ENCODE results near the gene KRTAP5-7.
"Not testable (repeated sequence)": the region's sequence is repeated elsewhere in the genome, so short reads cannot be mapped to it uniquely, and the experiment has no call there.

KRTAP5-7 gene

DNA sequence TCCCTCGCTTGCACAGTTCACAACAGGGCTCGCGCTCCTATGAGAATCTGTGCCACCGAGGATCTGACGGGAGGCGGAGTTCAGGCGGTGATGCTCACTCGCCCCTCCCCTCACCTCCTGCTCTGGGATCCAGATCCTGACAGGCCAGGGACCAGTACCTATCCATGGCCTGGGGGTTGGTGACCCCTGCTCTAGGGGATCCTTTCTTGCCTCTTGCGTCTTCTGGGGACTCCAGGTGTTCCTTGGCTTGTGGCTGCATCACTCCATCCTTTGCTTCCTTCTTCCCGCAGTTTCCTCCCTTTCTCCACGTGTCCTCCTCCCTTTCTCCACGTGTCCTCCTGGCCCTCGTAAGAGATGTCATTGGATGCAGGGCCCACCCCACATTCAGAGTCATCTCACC lies 30.6 kb upstream of the KRTAP5-7 start:
- DNase-seq: no peak

DNA sequence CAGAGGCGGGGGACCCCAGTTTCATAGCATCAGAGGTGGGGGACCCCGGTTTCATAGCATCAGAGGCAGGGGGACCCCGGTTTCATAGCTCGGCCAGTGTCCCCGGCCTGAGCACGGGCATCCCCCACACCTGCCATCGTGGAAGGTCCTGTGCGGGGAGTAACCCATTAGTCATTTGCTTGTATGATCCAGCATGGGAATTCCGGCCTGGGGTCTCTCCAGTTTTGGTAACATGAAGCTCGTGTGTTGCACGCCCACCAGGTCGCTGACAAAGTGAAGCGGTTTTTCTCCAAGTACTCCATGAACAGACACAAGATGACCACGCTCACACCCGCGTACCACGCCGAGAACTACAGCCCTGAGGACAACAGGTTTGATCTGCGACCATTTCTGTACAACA lies 29.0 kb upstream of the KRTAP5-7 start:
- no peak for DNase-seq

DNA sequence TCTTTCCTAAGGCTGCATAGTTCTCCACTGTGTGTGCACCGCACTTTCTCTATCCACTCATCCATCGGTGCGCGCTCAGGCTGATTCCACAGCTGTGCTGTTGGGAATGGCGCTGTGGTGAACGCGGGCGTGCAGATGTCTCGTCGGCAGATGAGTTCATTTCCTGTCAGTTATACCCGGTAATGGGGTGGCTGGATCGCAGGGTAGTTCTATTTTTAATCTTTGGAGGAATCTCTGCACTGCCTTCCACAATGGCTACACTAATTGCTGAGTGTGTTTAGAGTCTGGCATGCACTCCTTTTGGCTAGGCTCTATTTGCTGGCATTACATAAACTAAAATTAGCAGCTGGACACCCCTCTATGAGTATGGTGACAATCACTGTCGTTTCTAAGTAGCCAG lies 27.9 kb upstream of the KRTAP5-7 start:
- no peak for DNase-seq

DNA sequence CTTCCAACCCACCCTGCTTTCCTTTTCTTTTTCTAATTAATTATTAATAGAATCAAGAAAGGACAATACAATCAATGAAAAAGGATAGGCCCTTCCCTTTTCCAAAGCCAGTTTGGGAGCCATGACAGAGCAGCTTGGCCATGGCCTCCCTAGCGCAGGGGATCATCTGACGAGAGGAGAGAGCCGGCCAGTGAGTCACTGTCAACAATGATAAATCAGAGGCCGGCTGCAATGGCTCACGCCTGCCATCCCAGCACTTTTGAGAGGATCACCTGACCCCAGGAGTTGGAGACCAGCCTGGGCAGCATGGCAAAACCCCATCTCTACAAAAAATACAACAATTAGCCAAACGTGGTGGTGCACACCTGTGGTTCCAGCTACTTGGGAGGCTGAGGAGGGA lies 27.5 kb upstream of the KRTAP5-7 start:
- no peak for DNase-seq

DNA sequence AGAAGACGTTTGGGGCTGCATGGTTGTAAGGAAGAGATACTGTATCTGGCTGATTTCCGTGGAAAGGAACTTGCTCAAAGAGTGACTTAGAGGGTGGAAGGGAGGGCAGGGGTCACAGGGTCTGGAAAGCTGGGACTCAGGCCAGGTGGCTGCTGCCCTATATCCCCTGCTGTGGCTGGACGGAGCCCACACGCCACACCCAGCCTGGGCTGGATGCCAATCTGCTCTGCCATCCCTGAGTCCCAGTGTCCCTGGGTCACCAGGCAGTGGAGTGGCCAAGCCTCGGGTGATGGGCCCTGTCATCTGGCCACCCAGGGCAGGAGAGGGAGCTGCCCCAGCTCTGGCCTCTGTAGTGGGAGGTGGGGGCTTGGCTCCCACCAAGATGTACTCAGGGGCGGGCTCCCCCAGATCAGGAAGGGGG lies 26.5 kb upstream of the KRTAP5-7 start:
- DNase-seq: no peak

DNA sequence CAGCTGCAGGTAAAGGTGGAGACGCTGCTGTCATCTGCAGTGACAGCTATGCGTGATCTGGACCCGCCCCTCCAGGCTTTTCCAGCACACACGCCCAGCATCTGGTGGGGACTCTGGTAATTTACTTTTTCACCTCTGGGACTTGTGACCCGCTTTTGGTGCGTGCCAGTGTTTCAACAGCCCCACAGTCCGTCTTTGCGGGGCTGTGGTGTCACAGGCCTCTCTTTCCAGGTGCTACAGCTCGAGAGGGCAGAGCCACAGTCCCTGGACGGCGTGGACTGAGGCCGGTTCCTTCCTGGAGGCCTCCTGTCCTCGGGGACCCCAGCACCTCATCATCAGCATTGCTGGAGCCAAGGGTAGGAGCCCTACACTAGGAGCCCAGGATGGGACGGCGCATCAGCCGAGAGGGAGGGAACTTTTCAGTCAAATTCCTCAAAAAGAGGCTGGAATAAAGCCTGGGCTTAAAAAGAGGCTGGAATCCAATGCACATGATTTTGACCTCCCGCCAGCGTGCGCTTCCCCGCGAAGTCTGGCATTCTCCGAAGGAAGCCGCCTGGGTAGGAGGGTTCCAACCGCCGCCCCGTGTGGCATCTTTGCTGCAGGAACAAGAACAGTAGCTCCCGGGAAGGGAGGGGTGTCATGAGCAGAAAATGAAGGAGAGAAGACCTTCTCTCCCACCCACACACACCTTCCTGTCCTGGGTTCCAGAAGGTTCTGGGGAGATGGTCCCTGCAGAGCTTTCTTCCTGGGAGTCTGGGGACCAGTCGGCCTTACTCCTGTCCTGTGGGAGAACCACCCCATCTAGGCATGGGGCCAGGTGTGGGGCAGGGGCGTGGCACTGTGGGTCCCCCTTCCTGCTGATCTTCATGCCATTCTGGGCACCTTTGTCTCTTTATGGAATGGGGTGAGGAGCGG lies 25.7 kb upstream of the KRTAP5-7 start:
- no peak for DNase-seq

DNA sequence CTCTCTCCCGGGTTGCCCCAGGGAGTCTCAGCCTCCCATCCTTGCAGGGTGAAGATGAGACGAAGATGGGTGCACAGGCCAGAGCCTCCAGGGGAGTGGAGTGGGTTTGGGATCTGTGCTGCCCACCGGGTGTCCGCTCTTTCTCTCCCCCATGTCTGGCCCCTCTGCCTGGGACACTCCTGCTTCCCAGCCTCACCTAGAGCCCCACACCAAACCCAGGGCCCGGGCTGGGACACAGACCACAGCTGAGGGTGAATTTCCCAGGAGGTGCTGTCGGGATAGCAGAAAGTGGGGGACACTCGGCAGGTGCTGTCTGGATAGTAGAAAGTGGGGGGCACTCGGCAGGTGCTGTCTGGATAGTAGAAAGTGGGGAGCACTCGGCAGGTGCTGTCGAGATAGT lies 25.0 kb upstream of the KRTAP5-7 start:
- DNase-seq: no peak

DNA sequence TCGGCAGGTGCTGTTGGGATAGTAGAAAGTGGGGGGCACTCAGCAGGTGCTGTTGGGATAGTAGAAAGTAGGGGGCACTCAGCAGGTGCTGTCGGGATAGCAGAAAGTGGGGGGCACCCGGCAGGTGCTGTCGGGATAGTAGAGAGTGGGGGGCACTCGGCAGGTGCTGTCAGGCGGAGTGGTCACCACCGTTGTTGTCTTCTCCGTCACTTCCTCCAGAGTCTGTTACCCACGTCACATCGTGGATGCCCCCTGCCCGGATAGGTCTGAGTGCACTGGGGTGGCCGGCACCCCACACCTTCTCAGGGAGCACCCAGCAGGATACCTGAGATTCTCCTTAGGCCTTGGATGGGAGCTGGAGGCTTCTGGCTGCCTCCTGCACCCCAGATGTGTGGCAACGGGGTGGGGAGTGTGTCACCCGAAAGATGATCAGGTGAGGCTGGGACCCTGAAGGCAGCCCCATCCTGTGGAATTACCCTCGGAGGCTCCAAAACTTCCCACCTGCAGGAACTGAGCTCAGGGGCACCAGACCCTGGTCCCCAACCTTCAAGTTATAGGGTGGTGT lies 24.1 kb upstream of the KRTAP5-7 start:
- DNase-seq: no peak

DNA sequence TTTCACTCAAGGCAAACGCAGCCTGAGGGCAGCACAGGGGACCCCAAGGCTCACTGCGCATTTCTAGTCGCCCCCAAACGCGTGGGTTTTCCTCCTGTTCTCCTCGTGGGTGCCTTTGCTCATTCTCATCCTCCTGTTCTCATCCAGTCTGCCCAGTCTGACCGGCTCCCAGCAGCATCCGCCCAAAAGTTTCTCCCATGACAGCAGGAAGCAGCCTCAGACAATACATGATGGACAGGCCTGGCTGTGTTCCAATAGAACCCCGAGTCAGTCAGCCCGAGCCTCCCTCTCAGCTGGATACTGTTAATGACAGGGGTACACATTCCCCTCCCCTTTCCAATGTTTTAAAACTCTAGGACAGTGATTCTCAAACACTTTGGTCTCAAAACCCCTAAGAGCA lies 22.5 kb upstream of the KRTAP5-7 start:
- no peak for DNase-seq

DNA sequence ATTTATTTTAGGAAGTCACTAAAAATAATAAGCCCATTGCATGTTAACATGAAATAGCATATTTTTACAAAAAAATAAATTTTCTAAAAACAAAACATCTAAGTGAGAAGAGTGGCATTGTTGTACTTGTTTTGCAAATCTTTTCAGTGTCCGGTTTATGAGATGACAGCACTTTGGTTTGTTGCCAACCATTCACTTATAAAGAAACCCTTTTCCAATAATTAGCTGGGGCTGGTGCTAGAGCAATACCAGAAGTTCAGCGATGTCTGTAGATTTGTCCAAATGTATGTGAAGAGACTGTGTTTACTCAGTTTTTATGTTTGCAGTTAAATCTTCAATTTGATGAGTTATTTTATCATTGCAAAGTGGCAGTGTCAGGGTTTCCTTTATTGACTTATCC lies 22.1 kb upstream of the KRTAP5-7 start:
- no peak for DNase-seq

DNA sequence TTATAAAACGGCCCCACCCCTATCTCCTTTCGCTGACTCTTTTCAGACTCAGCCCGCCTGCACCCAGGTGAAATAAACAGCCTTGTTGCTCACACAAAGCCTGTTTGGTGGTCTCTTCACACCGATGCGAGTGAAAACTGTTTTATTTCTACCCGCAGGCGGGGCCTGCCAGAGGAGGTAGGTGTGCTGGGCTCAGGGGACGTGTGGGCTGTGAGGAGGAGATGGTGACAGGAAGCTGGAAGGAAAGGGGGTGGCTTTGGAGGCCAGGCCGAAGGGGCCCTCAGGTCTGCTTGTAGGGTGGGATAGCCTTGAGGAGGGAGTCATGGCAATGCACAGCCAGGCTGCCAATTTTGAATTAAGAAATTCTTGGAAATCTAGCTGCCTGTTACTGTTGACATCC lies 21.3 kb upstream of the KRTAP5-7 start:
- DNase-seq: no peak

DNA sequence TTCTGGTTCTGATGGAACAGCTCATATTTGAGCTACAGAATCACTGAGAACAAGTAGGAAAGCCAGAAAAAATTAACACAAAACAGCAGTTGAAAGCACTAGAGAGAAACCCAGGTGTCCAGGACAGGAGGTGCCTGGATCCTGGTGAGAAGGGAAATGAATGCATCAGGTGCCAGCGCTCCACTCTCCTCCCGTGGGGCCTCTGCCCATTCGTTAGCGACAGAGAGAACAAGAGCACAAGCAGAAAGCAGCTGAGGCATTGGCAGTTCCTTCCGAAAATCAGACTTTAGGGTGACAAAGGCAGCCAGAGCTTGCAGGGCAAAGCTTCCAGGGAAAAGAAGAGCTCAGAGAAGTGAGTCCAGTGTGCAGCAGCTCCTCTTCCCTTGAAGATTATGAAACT lies 20.0 kb upstream of the KRTAP5-7 start:
- no peak for DNase-seq

DNA sequence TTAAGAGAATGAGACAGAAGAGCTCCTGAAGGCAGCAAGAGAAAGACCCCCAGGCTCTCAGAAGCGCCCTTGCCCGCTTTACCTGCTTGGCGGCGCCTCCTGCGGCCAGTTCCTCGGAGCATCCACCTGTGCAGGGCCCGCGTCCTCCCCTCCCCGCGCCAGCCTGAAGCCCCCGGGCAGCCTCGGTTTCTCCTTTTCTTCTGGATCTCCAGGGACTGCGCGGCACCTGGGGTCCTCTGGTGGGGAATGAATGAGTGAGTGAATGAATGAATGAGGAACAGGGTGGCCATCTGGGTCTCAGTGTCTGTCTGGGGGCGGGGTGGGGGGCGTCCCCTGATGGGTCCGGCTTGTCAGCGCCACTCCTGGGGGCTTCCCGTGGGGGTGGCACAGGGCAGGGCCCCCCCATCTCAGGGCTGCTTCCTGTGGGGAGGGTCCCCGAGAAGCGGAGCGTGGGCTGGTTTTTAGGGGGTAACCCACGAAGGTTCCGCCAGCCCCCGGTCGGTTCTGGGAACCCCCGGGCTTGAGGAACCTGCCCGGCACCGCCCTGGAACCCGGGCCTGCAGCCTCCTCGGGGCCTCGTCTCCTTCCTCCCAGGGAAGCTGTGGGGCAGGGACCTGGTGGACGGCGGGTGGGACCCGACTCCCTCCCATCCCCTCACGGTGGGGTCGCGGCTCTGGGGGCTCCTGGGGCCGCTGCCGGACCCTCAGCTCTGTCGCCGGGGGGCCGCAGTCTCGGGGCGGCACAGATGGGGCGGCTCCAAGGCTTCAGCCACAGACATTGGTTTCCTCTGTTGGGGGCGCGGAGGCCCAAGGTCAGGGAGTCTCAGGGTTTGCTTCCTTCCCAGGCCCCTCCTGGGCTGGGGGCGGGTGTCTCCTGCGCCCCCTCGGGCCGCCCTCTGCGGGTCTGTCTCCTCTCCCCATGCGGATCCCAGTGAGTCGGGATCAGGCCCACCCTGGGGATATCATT lies 8.3 kb upstream of the KRTAP5-7 start:
- DNase-seq: no peak

DNA sequence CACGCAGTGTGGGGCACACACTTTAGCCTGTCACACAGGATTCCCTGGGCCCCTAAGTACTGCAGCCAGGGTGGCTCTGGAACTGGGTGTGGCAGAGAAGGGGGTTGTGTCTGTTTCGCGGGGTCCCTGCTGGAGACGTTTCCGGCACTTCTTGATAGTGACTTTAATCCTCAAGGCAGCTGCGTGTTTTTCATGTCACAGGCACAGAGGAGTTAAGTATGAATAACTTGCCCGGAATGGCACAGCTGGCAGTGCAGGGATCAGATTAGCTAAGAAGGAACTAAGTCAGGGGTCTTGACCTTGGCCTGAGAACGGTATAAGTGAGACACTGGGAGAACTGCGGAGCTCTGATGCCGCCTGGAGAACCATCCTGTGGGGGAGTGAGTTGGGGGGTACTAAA lies 7.5 kb upstream of the KRTAP5-7 start:
- no peak for DNase-seq

DNA sequence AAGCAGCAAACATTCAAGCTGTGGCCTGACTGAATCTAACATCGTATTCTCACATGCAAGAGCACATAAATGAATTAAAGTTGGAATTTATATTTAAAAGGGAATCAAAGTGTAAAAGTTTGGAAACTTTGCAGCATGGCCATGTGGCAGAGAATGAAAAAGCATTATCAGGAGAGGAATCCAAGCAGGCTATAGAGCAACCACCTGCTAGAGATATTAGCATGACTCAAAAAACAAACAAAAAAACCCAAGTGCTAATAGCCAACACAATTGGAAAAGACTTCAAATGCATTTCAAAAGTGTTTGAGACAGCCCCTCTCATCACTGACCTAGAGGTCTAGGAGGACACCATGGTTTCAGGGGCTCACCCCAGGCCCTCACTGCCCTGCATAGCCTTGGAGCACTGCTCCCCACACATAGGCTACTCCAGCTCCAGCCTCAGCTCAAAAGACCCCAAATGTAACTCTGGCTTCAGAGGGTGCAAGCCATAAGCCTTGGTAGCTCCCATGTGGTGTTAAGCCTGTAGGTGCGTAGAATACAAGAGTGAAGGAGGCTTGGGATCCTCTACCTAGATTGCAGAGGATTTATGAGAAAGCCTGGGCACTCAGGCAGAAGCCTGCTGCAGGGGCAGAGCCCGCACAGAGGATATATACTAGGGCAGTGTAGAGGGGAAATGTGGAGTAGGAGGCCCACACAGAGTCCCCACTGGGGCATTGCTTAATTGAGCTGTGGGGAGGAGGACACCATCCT lies 1.7 kb upstream of the KRTAP5-7 start:
- DNase-seq: no peak

DNA sequence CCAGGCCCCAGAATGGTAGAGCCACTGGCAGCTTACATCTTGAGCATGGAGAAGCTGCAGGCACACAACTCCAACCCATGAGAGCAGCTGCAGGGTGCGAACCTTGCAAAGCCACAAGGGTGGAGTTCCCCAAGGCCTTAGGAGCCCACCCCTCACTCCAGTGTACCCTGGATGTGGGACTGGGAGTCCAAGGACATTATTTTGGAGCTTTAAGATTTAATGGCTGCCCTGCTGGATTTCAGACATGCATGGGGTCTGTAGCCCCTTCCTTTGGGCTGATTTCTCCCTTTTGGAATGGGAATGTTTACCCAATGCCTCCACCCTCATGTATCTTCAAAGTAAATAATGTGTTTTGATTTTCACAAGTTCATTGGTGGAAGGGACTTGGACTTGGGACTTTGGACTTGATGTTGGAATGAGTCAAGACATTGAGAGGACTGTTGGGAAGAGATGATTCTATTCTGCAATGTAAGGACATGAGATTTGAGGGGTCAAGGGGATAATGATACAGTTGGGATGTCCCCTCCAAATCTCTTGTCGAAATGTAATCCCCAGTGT lies 1.1 kb upstream of the KRTAP5-7 start:
- no peak for DNase-seq

DNA sequence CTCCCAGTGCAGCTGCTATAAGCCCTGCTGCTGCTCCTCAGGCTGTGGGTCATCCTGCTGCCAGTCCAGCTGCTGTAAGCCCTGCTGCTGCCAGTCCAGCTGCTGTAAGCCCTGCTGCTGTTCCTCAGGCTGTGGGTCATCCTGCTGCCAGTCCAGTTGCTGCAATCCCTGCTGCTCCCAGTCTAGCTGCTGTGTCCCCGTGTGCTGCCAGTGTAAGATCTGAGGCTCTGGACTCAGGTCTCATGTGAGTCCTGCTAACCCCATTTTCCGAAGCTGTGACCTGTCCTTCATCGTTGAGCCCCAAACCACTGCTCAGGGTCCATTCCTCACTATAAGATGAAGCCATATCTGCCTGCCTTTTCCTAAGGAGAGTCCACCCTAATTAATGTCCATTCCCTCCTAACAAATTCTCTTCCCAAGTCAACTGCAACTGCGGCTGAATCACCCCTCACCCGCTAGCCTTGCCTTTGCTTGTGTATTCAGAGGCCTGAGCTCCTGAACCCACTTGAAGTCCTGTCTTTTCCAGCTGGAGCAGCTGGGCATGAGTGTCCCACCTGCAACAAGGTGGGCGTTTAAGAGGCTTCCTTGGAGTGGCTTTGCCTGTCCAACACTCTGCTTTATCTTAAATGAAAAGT lies 626 bp downstream of the KRTAP5-7 start:
- DNase-seq: no peak

DNA sequence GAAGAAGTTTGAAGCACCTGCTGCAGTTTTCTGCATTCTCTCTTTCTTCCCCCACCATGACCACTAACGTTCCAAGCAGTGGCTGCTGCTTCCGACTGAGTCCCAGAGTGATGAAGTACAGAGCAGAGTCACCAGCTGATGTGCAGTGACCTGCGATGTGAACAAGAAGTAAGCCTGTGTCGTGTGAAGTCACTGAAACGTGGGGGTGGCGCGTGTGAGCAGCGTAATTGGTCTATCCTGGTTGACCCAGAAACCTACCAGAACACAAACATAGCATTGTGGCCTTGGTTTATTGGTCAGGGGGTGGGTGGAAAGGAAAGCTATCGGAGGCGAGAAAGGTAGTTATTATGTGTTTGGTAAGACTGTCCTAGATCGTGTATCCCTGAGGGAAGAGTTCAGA lies 3.5 kb downstream of the KRTAP5-7 start:
- DNase-seq: no peak

DNA sequence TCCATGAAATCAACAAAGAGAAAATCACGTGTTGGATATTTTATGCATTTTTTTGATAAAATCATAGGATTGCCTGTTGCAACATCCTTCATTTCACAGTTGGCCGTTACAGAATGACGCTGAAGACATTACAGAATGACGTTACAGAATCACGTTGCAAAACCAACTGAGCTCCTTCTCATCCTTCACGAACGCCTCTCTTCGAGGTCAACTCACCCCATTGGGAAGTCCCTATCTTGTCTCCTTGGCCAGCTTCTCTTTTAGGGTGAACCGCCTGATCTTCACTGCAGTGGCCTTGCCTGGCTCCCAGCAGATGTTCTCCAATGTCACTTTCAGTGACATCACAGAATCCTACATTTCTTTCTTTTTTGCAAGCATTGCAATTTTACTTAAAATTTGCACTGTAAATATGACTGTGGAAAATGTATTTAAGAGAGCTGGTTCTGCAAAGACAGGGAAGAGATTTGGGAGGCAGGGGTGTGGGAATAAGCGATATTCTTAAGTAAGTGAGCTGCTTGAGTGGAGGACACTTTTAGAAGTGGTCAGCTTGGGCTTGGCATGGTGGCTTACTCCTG lies 5.1 kb downstream of the KRTAP5-7 start:
- DNase-seq: no peak

DNA sequence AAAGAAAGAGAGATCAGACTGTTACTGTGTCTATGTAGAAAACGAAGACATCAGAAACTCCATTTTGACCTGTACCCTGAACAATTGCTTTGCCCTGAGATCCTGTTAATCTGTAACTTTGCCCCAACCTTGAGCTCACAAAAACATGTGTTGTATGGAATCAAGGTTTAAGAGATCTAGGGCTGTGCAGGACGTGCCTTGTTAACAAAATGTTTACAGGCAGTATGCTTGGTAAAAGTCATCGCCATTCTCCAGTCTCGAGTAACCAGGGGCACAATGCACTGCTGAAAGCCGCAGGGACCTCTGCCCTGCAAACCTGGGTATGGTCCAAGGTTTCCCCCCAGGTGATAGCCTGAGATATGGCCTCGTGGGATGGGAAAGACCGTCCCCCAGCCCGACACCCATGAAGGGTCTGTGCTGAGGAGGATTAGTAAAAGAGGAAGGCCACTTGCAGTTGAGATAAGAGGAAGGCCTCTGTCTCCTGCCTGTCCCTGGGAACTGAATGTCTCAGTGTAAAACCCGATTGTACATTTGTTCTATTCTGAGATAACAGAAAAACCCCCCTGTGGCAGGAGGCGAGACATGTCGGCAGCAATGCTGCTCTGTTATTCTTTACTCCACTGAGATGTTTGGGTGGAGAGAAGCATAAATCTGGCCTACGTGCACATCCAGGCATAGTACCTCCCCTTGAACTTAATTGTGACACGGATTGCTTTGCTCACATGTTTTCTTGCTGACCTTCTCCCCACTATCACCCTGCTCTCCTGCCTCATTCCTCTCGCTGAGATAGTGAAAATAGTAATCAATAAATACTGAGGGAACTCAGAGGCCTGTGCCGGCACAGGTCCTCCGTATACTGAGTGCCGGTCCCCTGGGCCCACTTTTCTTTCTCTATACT lies 7.9 kb downstream of the KRTAP5-7 start:
- not testable (repeated sequence) for DNase-seq
